ENCODE results near the gene MCRIP1.

DNA sequence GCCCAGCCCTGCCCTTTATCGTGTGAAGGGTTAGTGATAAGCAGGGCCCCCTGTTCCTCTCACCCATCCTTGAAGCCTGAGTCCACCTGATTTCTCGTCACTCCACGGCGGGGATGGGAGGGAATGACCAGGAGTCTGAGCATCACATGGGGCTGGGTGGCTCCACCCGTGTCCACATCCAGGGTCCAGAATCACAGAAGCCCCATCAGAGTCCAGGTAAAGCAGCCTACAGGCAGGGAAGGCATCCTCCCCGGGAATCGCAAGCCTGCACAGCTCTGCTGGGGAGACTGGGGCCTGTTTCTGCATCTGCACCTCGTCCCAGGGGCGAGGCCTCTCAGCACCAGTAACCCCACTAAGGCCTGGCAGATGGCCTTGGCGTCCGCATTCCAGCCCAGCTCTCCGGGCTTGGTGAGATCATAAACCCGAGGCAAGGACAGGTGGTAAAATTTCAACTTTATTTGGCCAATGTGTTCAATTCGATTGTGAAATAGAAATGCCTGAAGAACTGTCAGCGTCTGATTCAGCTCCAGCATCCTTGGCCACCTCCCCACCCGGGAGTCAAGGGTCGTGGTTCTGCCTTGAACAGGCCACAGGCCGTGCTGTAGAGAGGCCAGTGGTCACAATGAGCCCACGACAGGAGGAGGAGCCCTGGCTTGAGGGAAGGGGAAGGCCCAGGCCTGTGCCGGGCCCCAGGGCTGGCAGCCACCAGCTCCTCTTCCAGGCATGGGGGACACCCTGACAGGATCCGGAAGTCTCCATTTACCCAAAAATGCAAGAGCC, 9.8 kb upstream of the MCRIP1 start:
- TF ChIP-seq, protein P1, sequence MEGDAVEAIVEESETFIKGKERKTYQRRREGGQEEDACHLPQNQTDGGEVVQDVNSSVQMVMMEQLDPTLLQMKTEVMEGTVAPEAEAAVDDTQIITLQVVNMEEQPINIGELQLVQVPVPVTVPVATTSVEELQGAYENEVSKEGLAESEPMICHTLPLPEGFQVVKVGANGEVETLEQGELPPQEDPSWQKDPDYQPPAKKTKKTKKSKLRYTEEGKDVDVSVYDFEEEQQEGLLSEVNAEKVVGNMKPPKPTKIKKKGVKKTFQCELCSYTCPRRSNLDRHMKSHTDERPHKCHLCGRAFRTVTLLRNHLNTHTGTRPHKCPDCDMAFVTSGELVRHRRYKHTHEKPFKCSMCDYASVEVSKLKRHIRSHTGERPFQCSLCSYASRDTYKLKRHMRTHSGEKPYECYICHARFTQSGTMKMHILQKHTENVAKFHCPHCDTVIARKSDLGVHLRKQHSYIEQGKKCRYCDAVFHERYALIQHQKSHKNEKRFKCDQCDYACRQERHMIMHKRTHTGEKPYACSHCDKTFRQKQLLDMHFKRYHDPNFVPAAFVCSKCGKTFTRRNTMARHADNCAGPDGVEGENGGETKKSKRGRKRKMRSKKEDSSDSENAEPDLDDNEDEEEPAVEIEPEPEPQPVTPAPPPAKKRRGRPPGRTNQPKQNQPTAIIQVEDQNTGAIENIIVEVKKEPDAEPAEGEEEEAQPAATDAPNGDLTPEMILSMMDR (IDR thresholded peaks at IDR 0.05; ENCODE audit: insufficient read depth, low read depth, low read length), result no peak
- no peak for TF ChIP-seq EZH2 (IDR thresholded peaks at IDR 0.05; ENCODE audit: insufficient read depth, low read length)

Data from astrocyte (in vitro differentiated cells and primary cell).